Sigmoid colon (tissue), 7 donors: ENCODE data around the gene SOWAHD. TPM values are rescaled to one million over a fixed set of nuclear protein-coding genes. Genes with fewer than 3 reads are reported as not detected.
"Not testable (repeated sequence)": the region's sequence is repeated elsewhere in the genome, so short reads cannot be mapped to it uniquely, and the experiment has no call there.

Experiments used
- DNase-seq: peaks from one replicate; pipeline ENCODE4 v3.0.0-alpha.2; 2019
- H3K27ac ChIP-seq, 4 donors: fragments of 200-600 bp; sonication (generic); one replicate each; pipeline ENCODE4 v1.5.1; 2016 to 2019; ENCODE audit warnings: mild to moderate bottlenecking in 1 of 4
- H3K27me3 ChIP-seq, 3 donors: fragments of 200-600 bp; sonication (generic); one replicate each; pipeline ENCODE4 v1.5.1; 2019; ENCODE audit warnings: mild to moderate bottlenecking in 1 of 3
- H3K36me3 ChIP-seq, 4 donors: fragments of 200-600 bp; sonication (generic); one replicate each; pipeline ENCODE4 v1.5.1; 2016 to 2019
- H3K4me1 ChIP-seq, 4 donors: fragments of 200-600 bp; sonication (generic); one replicate each; pipeline ENCODE4 v1.5.1; 2017 to 2019
- H3K4me3 ChIP-seq, 4 donors: fragments of 200-600 bp; sonication (generic); one replicate each; pipeline ENCODE4 v1.5.1; 2017 to 2019; ENCODE audit warnings: mild to moderate bottlenecking in 2 of 4, moderate library complexity in 1 of 4
- H3K9me3 ChIP-seq, 4 donors: fragments of 200-600 bp in 3 of 4; sonication (generic) in 3 of 4; one replicate each; pipeline versions ENCODE4 v1.5.1 to v1.6.1; 2013 to 2019
- EP300 ChIP-seq, 4 donors: sonication (generic); formaldehyde crosslinking; IDR thresholded peaks; one replicate each; pipeline ENCODE4 v1.6.1; 2017; ENCODE audit warnings: antibody characterized with exemption in 4 of 4
- POLR2A ChIP-seq, 2 donors: fragments of 450-650 bp; IDR thresholded peaks; one replicate each; pipeline ENCODE4 v1.6.1; 2016; ENCODE audit warnings: antibody characterized with exemption in 2 of 2, mild to moderate bottlenecking in 2 of 2, moderate library complexity in 2 of 2
- POLR2AphosphoS5 ChIP-seq, 4 donors: sonication (generic); formaldehyde crosslinking; IDR thresholded peaks; one replicate each; pipeline ENCODE4 v1.6.1; 2017; ENCODE audit warnings: antibody characterized with exemption in 4 of 4
- whole genome bisulfite sequencing, 2 donors: extraction: QIAGEN DNeasy Blood & Tissue Kit; methylation state at CpG; one replicate each; pipeline ENCODE4 v1.1.7; 2013; 5-methylcytosine and 5-hydroxymethylcytosine counted together
- intact Hi-C: fragments of 100-400 bp; cut with DNase I; formaldehyde crosslinking; loops from one replicate; pipeline ENCODE4 v1.15.1; 2023
- polyA plus RNA-seq, 3 donors: library from polyadenylated mRNA; stranded (reverse); fragments of 200-250 nt; gene quantifications; one replicate each; pipeline ENCODE4 v1.2.3, GENCODE V29; 2013
- small RNA-seq, 3 donors: library from RNA; depleted of rRNA; stranded (forward); fragments of <200 nt; gene quantifications; one replicate each; pipeline ENCODE3, GENCODE V24; 2016
- total RNA-seq, 4 donors: library from RNA; depleted of rRNA; stranded (reverse); fragments of >200 nt; gene quantifications; one replicate each; pipeline ENCODE4 v1.1.0, GENCODE V29; 2016
- TF ChIP-seq, protein P1 (sequence below), 4 experiments: fragments of 450-650 bp in 3 of 4; fragments of 200-600 bp in 1 of 4; IDR thresholded peaks; one replicate each; pipeline ENCODE4 v1.5.1; 2016 to 2019; ENCODE audit warnings: antibody characterized with exemption in 4 of 4, mild to moderate bottlenecking in 3 of 4, moderate library complexity in 2 of 4
- donor health status: healthy with polysubstance abuse.
- donor health status: Bipolar disorder and iron deficiency.
- donor health status: healthy.

SOWAHD gene
- total and polyA plus RNA-seq, 7 donors = 0.54 to 5.3 (median 3.3) TPM; not detected in 3

DNA sequence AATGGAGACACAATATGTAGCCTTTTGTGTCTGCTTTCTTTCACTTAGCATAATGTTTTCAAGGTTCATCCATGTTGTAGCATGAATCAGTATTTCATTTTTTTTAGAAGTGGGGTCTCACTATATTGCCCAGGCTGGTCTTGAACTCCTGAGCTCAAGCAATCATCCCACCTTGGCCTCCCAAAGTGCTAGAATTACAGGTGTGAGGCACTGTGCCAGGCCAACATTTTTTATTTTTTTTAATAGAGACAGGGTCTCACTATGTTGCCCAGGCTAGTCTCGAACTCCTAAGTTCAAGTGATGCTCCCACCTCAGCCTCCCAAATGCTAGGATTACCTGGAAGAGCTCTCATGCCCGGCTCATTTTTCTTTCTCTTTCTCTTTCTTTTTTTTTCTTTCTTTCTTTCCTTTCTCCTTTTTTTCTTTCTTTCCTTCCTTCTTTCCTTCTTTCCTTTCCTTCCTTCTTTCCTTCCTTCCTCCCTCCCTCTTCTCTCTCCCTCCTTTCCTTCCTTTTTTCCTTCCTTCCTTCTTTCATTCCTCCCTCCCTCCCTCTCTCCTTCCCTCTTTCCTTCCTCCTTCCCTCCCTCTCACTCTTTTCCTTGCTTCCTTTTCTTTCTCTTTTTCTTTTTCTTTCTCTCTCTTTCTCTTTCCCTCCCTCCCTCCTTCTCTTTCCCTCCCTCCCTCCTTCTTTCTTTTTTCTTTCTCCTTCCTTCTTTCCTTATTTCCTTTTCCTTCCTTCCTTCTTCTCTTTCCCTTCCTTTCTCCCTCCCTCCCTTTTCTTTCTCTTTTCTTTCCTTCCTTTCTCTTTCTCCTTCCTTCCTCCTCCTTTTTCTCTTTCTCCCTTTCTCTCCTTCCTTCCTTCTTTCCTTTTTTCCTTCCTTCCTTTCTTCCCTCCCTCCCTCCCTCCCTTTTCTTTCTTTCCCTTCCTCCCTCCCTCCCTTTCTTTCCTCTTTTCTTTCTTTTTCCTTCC lies 43.1 kb downstream of the SOWAHD start:
- intact Hi-C loops = no loop called here
- WGBS, 2 donors = 93 to 94% methylated on average over 2 of the region's 2 CpGs
- TF ChIP-seq POLR2A (IDR thresholded peaks at IDR 0.05) (no peak), POLR2AphosphoS5 (IDR thresholded peaks at IDR 0.05) (no peak), EP300 (IDR thresholded peaks at IDR 0.05) (no peak)
- TF ChIP-seq, protein P1, sequence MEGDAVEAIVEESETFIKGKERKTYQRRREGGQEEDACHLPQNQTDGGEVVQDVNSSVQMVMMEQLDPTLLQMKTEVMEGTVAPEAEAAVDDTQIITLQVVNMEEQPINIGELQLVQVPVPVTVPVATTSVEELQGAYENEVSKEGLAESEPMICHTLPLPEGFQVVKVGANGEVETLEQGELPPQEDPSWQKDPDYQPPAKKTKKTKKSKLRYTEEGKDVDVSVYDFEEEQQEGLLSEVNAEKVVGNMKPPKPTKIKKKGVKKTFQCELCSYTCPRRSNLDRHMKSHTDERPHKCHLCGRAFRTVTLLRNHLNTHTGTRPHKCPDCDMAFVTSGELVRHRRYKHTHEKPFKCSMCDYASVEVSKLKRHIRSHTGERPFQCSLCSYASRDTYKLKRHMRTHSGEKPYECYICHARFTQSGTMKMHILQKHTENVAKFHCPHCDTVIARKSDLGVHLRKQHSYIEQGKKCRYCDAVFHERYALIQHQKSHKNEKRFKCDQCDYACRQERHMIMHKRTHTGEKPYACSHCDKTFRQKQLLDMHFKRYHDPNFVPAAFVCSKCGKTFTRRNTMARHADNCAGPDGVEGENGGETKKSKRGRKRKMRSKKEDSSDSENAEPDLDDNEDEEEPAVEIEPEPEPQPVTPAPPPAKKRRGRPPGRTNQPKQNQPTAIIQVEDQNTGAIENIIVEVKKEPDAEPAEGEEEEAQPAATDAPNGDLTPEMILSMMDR (IDR thresholded peaks at IDR 0.05) = no peak

DNA sequence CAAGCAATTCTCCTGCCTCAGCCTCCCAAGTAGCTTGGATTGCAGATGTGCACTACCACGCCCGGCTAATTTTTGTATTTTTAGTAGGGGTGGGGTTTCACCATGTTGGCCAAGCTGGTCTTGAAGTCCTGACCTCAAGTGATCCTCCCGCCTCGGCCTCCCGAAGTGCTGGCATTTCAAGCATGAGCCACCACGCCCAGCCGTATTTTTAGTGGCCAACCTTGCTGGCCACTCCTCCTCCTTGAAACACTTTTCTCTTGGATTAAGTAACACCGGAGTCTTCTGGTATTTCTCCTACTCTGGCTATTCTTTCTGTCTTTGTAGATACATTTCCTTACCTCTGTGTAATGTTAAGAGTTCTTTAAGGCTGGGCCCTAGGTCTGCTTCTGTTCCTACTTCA lies 44.2 kb downstream of the SOWAHD start:
- Histone ChIP-seq H3K36me3 (no peaks in the 10 kb centered on the region), H3K4me3 (no peak overlapping the region), H3K4me1 (no peaks in the 10 kb centered on the region), H3K9me3 (no peaks in the 10 kb centered on the region), H3K27ac (no peak overlapping the region), H3K27me3 (no peaks in the 10 kb centered on the region)
- no peak for TF ChIP-seq POLR2AphosphoS5 (IDR thresholded peaks at IDR 0.05)
- intact Hi-C loops = no loop called here
- no peak for DNase-seq
- WGBS, 2 donors = 93% methylated on average over 8 of the region's 8 CpGs

More for the DNA sequence above, 43.1 kb downstream of the SOWAHD start:
- H3K4me1 ChIP-seq = no peaks in the 10 kb centered on the region
- no peaks in the 10 kb centered on the region for H3K9me3 ChIP-seq
- no peak overlapping the region for H3K4me3 ChIP-seq
- H3K36me3 ChIP-seq = no peaks in the 10 kb centered on the region
- no peak for DNase-seq
- H3K27ac ChIP-seq = no peak overlapping the region
- no peaks in the 10 kb centered on the region for H3K27me3 ChIP-seq

DNA sequence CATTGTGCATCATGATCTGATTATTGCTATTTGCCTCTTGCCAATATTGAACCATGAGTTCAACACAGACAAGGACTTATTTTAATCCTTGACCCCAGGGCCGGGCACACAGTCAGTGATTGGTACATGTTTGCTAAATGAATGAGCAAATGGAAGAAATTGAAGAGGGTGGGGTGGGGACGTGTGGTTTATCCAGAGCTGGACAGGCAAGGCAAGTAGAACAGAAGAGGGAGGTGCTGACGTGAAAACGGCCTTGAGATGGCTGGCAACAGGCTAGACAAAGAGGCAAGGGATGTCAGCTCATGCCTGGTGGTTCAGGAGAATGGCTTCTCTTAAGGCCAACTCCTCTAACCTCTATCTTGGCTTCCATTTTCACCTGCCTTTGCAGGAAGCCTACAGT lies 50.1 kb downstream of the SOWAHD start:
- H3K4me1 ChIP-seq, H3K36me3 ChIP-seq, intact Hi-C loops, DNase-seq, H3K4me3 ChIP-seq, H3K9me3 ChIP-seq, H3K27ac ChIP-seq, H3K27me3 ChIP-seq: not testable (repeated sequence)
- WGBS, 2 donors = 82% methylated on average over 2 of the region's 4 CpGs; no CpG with 5 or more reads in 1 of the 2 donors

DNA sequence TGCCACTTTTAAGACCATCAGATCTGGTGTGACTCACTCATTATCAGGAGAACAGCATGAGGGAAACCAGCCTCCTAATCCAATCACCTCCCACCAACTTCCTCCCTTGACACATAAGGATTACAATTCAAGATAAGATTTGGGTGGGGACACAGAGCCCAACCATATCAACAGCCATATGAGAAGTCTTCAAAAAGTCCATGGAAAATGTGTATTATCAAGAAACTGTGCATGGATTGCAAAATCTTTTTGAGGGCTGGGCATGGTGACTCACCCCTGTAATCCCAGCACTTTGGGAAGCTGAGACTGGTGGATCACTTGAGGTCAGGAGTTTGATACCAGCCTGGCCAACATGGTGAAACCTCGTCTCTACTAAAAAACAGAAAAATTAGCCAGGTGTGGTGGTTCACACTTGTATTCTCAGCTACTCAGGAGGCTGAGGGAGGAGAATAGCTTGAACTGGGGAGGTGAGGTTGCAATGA lies 50.8 kb downstream of the SOWAHD start:
- TF ChIP-seq, protein P1 (IDR thresholded peaks at IDR 0.05) = no peak
- TF ChIP-seq POLR2A (IDR thresholded peaks at IDR 0.05) (no peak), EP300 (IDR thresholded peaks at IDR 0.05) (no peak), POLR2AphosphoS5 (IDR thresholded peaks at IDR 0.05) (no peak)
- no peak overlapping the region for H3K27ac ChIP-seq
- intact Hi-C loops = no loop called here
- H3K36me3 ChIP-seq = no peaks in the 10 kb centered on the region
- DNase-seq = no peak
- no peaks in the 10 kb centered on the region for H3K27me3 ChIP-seq
- H3K4me3 ChIP-seq = no peak overlapping the region
- WGBS, 2 donors = 94 to 97% methylated on average over 1 of the region's 1 CpG
- no peaks in the 10 kb centered on the region for H3K9me3 ChIP-seq
- no peaks in the 10 kb centered on the region for H3K4me1 ChIP-seq

Small RNA genes within 50 kb of the gene (small RNA-seq; reads per million reads assigned to genes)
- gene SNORA69 = 0 to 0.06 (median 0) reads per million in 3 donors

Other genes with a start within 250 kb of the SOWAHD start
- gene STEEP1, start 193.2 kb upstream of the SOWAHD start, total RNA-seq = 10 to 100 TPM; 19.7 to 25.0 (median 21.9) TPM
- gene STEEP1, start 193.2 kb upstream of the SOWAHD start, polyA plus RNA-seq = 10 to 100 TPM; 16.8 to 30.3 (median 20.3) TPM
- gene UBE2A, start 184.0 kb upstream of the SOWAHD start, total RNA-seq = 10 to 100 TPM; 26.7 to 51.7 (median 43.1) TPM
- 100 to 1,000 TPM in 1 of 3 donors, 10 to 100 TPM in 2; 71.1 to 228 (median 93.1) TPM for gene UBE2A, start 184.0 kb upstream of the SOWAHD start, polyA plus RNA-seq
- gene NKRF, start 152.2 kb upstream of the SOWAHD start, total RNA-seq = 1 to 10 TPM; 4.8 to 6.1 (median 5.0) TPM
- gene NKRF, start 152.2 kb upstream of the SOWAHD start, polyA plus RNA-seq = 1 to 10 TPM; 2.4 to 5.3 (median 2.5) TPM
- gene SEPTIN6, start 65.4 kb upstream of the SOWAHD start, total RNA-seq = 100 to 1,000 TPM in 1 of 4 donors, 10 to 100 TPM in 3; 48.2 to 103 (median 69.4) TPM
- 10 to 100 TPM in 1 of 3 donors, 1 to 10 TPM in 2; 5.3 to 32.5 (median 6.0) TPM for gene SEPTIN6, start 65.4 kb upstream of the SOWAHD start, polyA plus RNA-seq
- gene RPL39, start 33.0 kb downstream of the SOWAHD start, total RNA-seq = 1,000 to 10,000 TPM; 1,495 to 7,662 (median 5,013) TPM
- gene RPL39, start 33.0 kb downstream of the SOWAHD start, polyA plus RNA-seq = over 10,000 TPM in 1 of 3 donors, 1,000 to 10,000 TPM in 2; 6,879 to 11,369 (median 6,972) TPM
- gene UPF3B, start 94.4 kb downstream of the SOWAHD start, total RNA-seq = 10 to 100 TPM in 2 of 4 donors, 1 to 10 TPM in 2; 6.5 to 11.4 (median 9.2) TPM
- 10 to 100 TPM in 2 of 3 donors, 1 to 10 TPM in 1; 9.0 to 13.2 (median 12.7) TPM for gene UPF3B, start 94.4 kb downstream of the SOWAHD start, polyA plus RNA-seq
- gene RNF113A, start 113.1 kb downstream of the SOWAHD start, total RNA-seq = 10 to 100 TPM in 2 of 4 donors, 1 to 10 TPM in 2; 7.2 to 15.6 (median 9.6) TPM
- 10 to 100 TPM; 12.5 to 20.2 (median 14.4) TPM for gene RNF113A, start 113.1 kb downstream of the SOWAHD start, polyA plus RNA-seq
- 100 to 1,000 TPM in 1 of 4 donors, 10 to 100 TPM in 3; 51.2 to 106 (median 76.3) TPM for gene NDUFA1, start 113.2 kb downstream of the SOWAHD start, total RNA-seq
- 100 to 1,000 TPM; 144 to 412 (median 354) TPM for gene NDUFA1, start 113.2 kb downstream of the SOWAHD start, polyA plus RNA-seq
- gene AKAP14, start 137.3 kb downstream of the SOWAHD start, total RNA-seq = not detected
- gene AKAP14, start 137.3 kb downstream of the SOWAHD start, polyA plus RNA-seq = not detected
- gene NKAP, start 185.2 kb downstream of the SOWAHD start, total RNA-seq = 1 to 10 TPM; 3.9 to 7.8 (median 5.5) TPM
- 1 to 10 TPM; 3.6 to 5.3 (median 3.9) TPM for gene NKAP, start 185.2 kb downstream of the SOWAHD start, polyA plus RNA-seq